GM12878 (cell line): ENCODE results near the gene MAP2K1. TPM values are rescaled to one million over a fixed set of nuclear protein-coding genes. Genes with fewer than 3 reads are reported as not detected.

Source experiments
- ATAC-seq: fragments of 200-7000 bp; cut with Tn5 transposase; 3 replicates; pipeline ENCODE4 v1.9.1; 2020; ENCODE audit warnings: mild to moderate bottlenecking, moderate library complexity
- BruUV-seq: library from RNA; stranded (reverse); fragments of 400-500 nt; replicated peaks from 2 replicates; lab custom pipeline; 2021; lab: Mats Ljungman, UMichigan
- CTCF ChIA-PET: fragments of 300-600 bp; sonication (Branson Sonifier 250); formaldehyde crosslinking; extraction: SDS; loops from one replicate; lab custom pipeline; 2021; ENCODE audit warnings: inconsistent platforms; lab: Yijun Ruan, JAX
- POLR2A ChIA-PET: fragments of 350-600 bp; formaldehyde crosslinking; extraction: SDS; loops from one replicate; lab custom pipeline; 2021; ENCODE audit warnings: inconsistent platforms; lab: Charles Lee
- RAD21 ChIA-PET: fragments of 300-600 bp; sonication (Branson Sonifier 250); formaldehyde crosslinking; loops from one replicate; lab custom pipeline; 2023; ENCODE audit warnings: antibody characterized with exemption; ENCODE audit not compliant: unreplicated experiment; lab: Charles Lee
- SMC1A ChIA-PET: fragments of 300-600 bp; sonication (Branson Sonifier 250); formaldehyde crosslinking; loops from one replicate; lab custom pipeline; 2023; ENCODE audit not compliant: unreplicated experiment, uncharacterized antibody; lab: Charles Lee
- DNase-seq: peaks from one replicate; pipeline ENCODE4 v3.0.0-alpha.2; 2011; ENCODE audit warnings: low read depth, low spot score
- FAIRE-seq: peaks from 3 replicates; lab custom pipeline; 2011; peaks lifted over from hg19 to GRCh38; lab: Jason Lieb, UNC
- H2AFZ ChIP-seq: 2 replicates; pipeline ENCODE4 v1.6.0; 2011; ENCODE audit warnings: low read depth, low read length, control low read depth; ENCODE audit not compliant: control insufficient read depth
- H3K27ac ChIP-seq: 2 replicates; pipeline ENCODE4 v1.5.1; 2011; ENCODE audit warnings: control low read depth; ENCODE audit not compliant: control insufficient read depth, insufficient read depth
- H3K27me3 ChIP-seq, 2 experiments: replicated peaks in 1 of 2; 2 replicates each; pipeline versions ENCODE4 v1.6.0 to v1.6.1; 2011; ENCODE audit warnings: low read length in 1 of 2; ENCODE audit not compliant: control insufficient read depth in 2 of 2, insufficient read depth in 2 of 2
- H3K36me3 ChIP-seq, 2 experiments: 2 replicates each; pipeline ENCODE4 v1.5.1; 2011; ENCODE audit warnings: low read length in 1 of 2; ENCODE audit not compliant: control insufficient read depth in 2 of 2, insufficient read depth in 2 of 2
- H3K4me1 ChIP-seq: 2 replicates; pipeline ENCODE4 v1.6.1; 2011; ENCODE audit warnings: mild to moderate bottlenecking, low read length, moderate library complexity, mixed read lengths; ENCODE audit not compliant: control insufficient read depth, insufficient read depth
- H3K4me2 ChIP-seq: 2 replicates; pipeline ENCODE4 v1.6.0; 2011; ENCODE audit warnings: control low read depth; ENCODE audit not compliant: control insufficient read depth, insufficient read depth
- H3K4me3 ChIP-seq: fragments of 200-600 bp; sonication (generic); 2 replicates; pipeline ENCODE4 v1.5.1; 2016
- H3K79me2 ChIP-seq: 2 replicates; pipeline ENCODE4 v1.6.0; 2011; ENCODE audit warnings: low read length; ENCODE audit not compliant: control insufficient read depth, insufficient read depth
- H3K9ac ChIP-seq: 2 replicates; pipeline ENCODE4 v1.8.0; 2011; ENCODE audit warnings: low read length, control low read depth, mixed read lengths; ENCODE audit not compliant: control insufficient read depth, insufficient read depth
- H3K9me3 ChIP-seq: replicated peaks from 3 replicates; pipeline ENCODE4 v1.5.1; 2011; ENCODE audit warnings: mild to moderate bottlenecking, low read length; ENCODE audit not compliant: control insufficient read depth, insufficient read depth
- H4K20me1 ChIP-seq: 2 replicates; pipeline ENCODE4 v1.6.0; 2011; ENCODE audit not compliant: control insufficient read depth, insufficient read depth
- FOXK2 ChIP-seq: fragments of 450-650 bp; IDR thresholded peaks from 2 replicates; pipeline ENCODE4 v1.6.1; 2017; ENCODE audit warnings: mild to moderate bottlenecking, moderate library complexity
- POU2F2 ChIP-seq: IDR thresholded peaks from 3 replicates; pipeline ENCODE4 v1.6.1; 2011; ENCODE audit warnings: low read depth, mild to moderate bottlenecking, low read length, borderline replicate concordance
- YBX1 ChIP-seq: fragments of 450-650 bp; IDR thresholded peaks from 2 replicates; pipeline ENCODE4 v1.6.1; 2016; ENCODE audit warnings: antibody characterized with exemption
- ZBTB4 ChIP-seq: fragments of 450-650 bp; formaldehyde crosslinking; IDR thresholded peaks from 2 replicates; pipeline ENCODE4 v1.4.0; 2022; ENCODE audit warnings: mild to moderate bottlenecking, moderate library complexity
- ZNF24 ChIP-seq: fragments of 450-650 bp; IDR thresholded peaks from 2 replicates; pipeline ENCODE4 v1.6.1; 2017; ENCODE audit warnings: antibody characterized with exemption, mild to moderate bottlenecking
- in situ Hi-C: fragments of 300-500 bp; cut with MboI; formaldehyde crosslinking; loops from 9 replicates; pipeline ENCODE4 v1.14.3; 2018; ENCODE audit warnings: mixed read lengths
- intact Hi-C: fragments of 100-400 bp; cut with micrococcal nuclease; formaldehyde crosslinking; loops from one replicate; pipeline ENCODE4 v1.14.2; 2022; ENCODE audit not compliant: unreplicated experiment
- polyA plus RNA-seq, 11 experiments: library from polyadenylated mRNA; depleted of rRNA in 4 of 11; unstranded in 6 of 11; stranded (reverse) in 5 of 11; fragments of >200 nt; fragmentation: Nextera tagmentation in 4 of 11; fragmentation: Illumina TruSeq in 1 of 11; extraction: Ambion mirVana in 4 of 11; extraction: Trizol in 1 of 11; gene quantifications; 1 replicate in 1 of 11; 2 replicates in 10 of 11; pipeline versions ENCODE4 v1.2.1 to v1.2.3, GENCODE V29; 2011 to 2016; ENCODE audit warnings: inconsistent platforms in 2 of 11, missing spikeins in 2 of 11, low read depth in 1 of 11
- total RNA-seq, 4 experiments: library from RNA; depleted of rRNA in 3 of 4; stranded (reverse); fragments of >200 nt in 3 of 4; fragmentation: Illumina TruSeq in 1 of 4; extraction: Trizol in 1 of 4; gene quantifications; 2 replicates each; pipeline versions ENCODE4 v1.2.1 to v1.2.3, GENCODE V29; 2013 to 2021

MAP2K1 gene
- total and polyA plus RNA-seq, 10 of the 15 experiments (the other 5 are each of a cell fraction or from before 2014, with no cell fraction given): 11.2 to 112 (median 56.6) TPM

DNA sequence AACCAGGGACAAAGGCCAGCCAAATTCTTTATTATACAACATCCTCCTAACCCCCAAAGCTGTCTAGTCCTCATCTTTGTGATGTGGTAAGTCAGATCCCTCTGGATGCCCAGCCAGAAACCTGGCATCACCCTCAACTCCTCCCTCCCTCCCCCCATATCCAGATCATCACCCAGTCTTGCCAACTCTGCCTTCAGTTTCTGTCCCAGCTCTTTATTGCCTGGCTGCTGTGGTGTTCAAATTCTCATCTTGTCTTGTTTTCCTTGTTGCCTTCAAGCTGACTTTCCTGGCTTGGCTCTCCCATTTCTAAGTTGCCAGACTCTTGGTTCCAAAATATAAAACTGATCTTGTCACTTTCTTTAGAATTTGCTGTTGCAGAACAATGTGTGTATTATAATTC is 28.6 kb downstream of the MAP2K1 start:
- peaks cover 0 to 3% of the 10 kb centered on the region in 2 experiments; a peak in 1 of 4 replicates for H3K36me3 ChIP-seq
- no peak for FAIRE-seq
- no peaks in the 10 kb centered on the region for H3K27me3 ChIP-seq
- no peak overlapping the region for H3K4me3 ChIP-seq
- no peak for ATAC-seq
- H3K9ac ChIP-seq: no peak overlapping the region
- H3K9me3 ChIP-seq: peaks cover 7% of the 10 kb centered on the region; the same call in 2 of the 3 replicates
- in situ Hi-C loops: no loop called here
- ChIA-PET SMC1A (interaction anchor here (0.6 to 7.1 kb wide), 5 partner anchors 9 to 44 kb away, joined by 3 to 95 read pairs (median 4); no protein-coding TSS in a partner anchor), CTCF (interaction anchor here (0.6 to 1.7 kb wide), 7 partner anchors 8 to 83 kb away, joined by 3 to 6 read pairs (median 5); partner anchors contain the start of genes MAP2K1 and SNAPC5), POLR2A (interaction anchor here (2.7 kb wide), 1 partner anchor 12 kb away, joined by 21 read pairs; no protein-coding TSS in a partner anchor), RAD21 (interaction anchor here (1.7 to 2.7 kb wide), 3 partner anchors 12 to 29 kb away, joined by 5 to 11 read pairs (median 5); partner anchors contain the start of gene MAP2K1)
- H3K4me2 ChIP-seq: no peak overlapping the region
- peaks cover 91% of the 10 kb centered on the region for H3K79me2 ChIP-seq
- BruUV-seq: no TSS peak
- H3K27ac ChIP-seq: no peak overlapping the region
- TF ChIP-seq ZNF24 (no peak), FOXK2 (no peak), POU2F2 (no peak), ZBTB4 (CRISPR knock-in tag) (no peak), YBX1 (no peak)
- H4K20me1 ChIP-seq: no peaks in the 10 kb centered on the region
- intact Hi-C loops: no loop called here
- no peak overlapping the region for H2AFZ ChIP-seq
- H3K4me1 ChIP-seq: peaks cover 31% of the 10 kb centered on the region
- DNase-seq: no peak
